BLaER1 (cell line): ENCODE data around the gene TMEM126B.
"Not testable (repeated sequence)": the region's sequence is repeated elsewhere in the genome, so short reads cannot be mapped to it uniquely, and the experiment has no call there.

ENCODE experiments used
- H3K27ac ChIP-seq: shearing (Covaris generic); formaldehyde crosslinking; 2 replicates; pipeline ENCODE4 v1.8.1; 2022
- H3K27me3 ChIP-seq: shearing (Covaris generic); formaldehyde crosslinking; 2 replicates; pipeline ENCODE4 v1.8.1; 2022
- H3K36me3 ChIP-seq: shearing (Covaris generic); formaldehyde crosslinking; 2 replicates; pipeline ENCODE4 v1.8.1; 2022
- H3K4me1 ChIP-seq: shearing (Covaris generic); formaldehyde crosslinking; 2 replicates; pipeline ENCODE4 v1.8.1; 2022
- H3K4me2 ChIP-seq: shearing (Covaris generic); formaldehyde crosslinking; 2 replicates; pipeline ENCODE4 v1.8.1; 2022
- H3K4me3 ChIP-seq: shearing (Covaris generic); formaldehyde crosslinking; 2 replicates; pipeline ENCODE4 v1.8.1; 2022
- H3K9ac ChIP-seq: shearing (Covaris generic); formaldehyde crosslinking; 2 replicates; pipeline ENCODE4 v1.8.1; 2022
- H3K9me3 ChIP-seq: shearing (Covaris generic); formaldehyde crosslinking; 2 replicates; pipeline ENCODE4 v1.8.1; 2022
- H4K20me1 ChIP-seq: shearing (Covaris generic); formaldehyde crosslinking; 2 replicates; pipeline ENCODE4 v1.8.1; 2022
- Cebpa-rat ChIP-seq: shearing (Covaris generic); IDR thresholded peaks from 2 replicates; pipeline ENCODE4 v1.8.1; 2022

Gene TMEM126B

DNA sequence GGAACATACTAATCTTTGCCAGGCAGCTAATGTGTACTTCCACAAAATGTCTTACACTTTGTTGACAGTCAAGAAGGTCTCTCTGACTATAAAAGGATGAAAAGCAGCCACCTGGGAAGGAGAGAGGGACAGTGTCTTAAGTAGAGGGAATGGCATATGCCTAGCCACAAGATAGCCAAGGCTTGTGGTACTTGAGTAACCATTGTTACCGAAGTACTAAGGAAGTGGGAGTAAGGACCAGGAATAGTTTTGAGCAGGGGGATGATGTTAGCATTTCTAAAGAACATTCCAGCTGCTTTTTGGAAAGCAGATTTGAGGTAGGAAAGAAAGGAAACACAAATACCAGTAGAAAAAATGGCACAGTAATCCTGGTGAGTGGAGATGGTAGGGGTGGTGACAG is 22.7 kb downstream of the TMEM126B start:
- peaks cover 23% of the 10 kb centered on the region for H3K4me1 ChIP-seq
- H3K9ac ChIP-seq: no peak overlapping the region
- no peak overlapping the region for H3K4me2 ChIP-seq
- H3K27me3 ChIP-seq: no peaks in the 10 kb centered on the region
- no peak for TF ChIP-seq Cebpa-rat
- peaks cover 44% of the 10 kb centered on the region for H3K36me3 ChIP-seq
- peaks cover 48% of the 10 kb centered on the region for H4K20me1 ChIP-seq
- H3K27ac ChIP-seq: no peak overlapping the region
- no peak overlapping the region for H3K4me3 ChIP-seq
- H3K9me3 ChIP-seq: no peaks in the 10 kb centered on the region

DNA sequence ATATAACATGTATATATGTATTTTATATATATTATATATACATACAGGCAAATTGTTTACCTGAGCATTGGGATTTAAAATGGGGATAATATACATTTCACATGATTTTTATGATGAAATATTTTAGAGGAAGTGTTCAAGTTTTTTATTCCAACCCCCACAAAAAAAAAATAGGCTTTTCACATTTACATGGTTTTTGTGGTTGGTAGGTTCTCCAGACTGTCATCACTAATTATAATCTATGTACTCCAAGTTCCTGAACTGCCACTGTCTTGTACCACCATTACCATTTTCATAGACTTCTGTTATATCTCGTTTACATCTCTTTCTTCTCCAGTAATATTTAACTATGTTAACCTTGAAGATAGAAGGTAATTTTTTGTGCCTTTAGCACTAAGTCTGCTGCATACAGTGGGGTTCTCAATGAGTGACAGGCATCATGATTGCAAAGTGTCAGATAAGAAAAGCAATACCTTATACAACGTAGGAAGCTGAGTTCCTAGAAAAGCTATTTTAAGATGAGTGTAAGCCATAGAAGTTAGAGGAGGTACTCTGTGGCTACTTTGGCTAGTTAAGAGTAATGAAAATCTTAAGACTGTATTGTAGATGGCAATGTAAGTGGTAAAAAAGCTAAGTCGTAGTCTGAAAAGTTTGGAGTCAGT is 24.5 kb downstream of the TMEM126B start:
- Histone ChIP-seq H3K4me3 (no peak overlapping the region), H4K20me1 (peaks cover 66% of the 10 kb centered on the region), H3K9ac (no peak overlapping the region), H3K27ac (no peak overlapping the region), H3K9me3 (no peaks in the 10 kb centered on the region), H3K36me3 (peaks cover 60% of the 10 kb centered on the region), H3K4me2 (no peak overlapping the region), H3K27me3 (no peaks in the 10 kb centered on the region), H3K4me1 (peaks cover 17% of the 10 kb centered on the region)
- TF ChIP-seq Cebpa-rat: no peak

DNA sequence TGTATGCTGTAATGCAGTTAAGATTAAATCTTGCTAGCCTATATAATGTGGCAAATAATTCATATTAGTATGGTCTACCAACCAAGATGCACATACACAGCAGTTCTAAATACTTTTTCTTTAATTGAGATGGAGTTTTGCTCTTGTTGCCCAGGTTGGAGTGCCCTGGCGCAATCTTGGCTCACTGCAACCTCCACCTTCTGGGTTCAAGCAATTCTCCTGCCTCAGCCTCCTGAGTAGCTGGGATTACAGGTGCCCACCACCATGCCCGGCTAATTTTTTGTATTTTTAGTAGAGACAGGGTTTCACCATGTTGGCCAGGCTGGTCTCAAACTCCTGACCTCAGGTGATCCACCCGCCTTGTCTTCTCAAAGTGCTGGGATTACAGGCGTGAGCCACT is 25.9 kb downstream of the TMEM126B start:
- not testable (repeated sequence) for H3K9me3 ChIP-seq, H3K4me3 ChIP-seq, H3K27me3 ChIP-seq, H3K27ac ChIP-seq, H3K4me2 ChIP-seq, H3K9ac ChIP-seq
- Histone ChIP-seq H3K4me1 (peaks cover 11% of the 10 kb centered on the region), H4K20me1 (peaks cover 80% of the 10 kb centered on the region), H3K36me3 (peaks cover 73% of the 10 kb centered on the region)

DNA sequence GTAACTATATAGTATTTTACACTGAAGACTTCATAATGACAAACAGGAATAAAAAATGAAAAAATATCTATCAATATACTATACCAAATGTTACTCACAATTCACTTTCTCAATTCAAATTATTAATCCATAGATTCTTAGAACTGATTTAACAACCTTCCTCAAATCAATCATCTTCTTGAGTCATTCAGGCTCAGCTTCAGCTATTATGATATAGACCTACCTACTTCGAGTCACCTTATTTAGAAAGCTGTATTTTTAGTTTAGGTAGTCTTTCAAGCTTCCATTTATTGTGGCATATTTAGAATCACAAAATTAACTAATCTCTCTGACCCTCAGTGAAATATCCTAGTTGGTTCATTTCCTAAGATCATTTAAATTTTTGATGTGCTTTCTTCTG is 28.4 kb downstream of the TMEM126B start:
- H4K20me1 ChIP-seq: peaks cover 97% of the 10 kb centered on the region
- no peak overlapping the region for H3K27ac ChIP-seq
- no peak overlapping the region for H3K9ac ChIP-seq
- peaks cover 30% of the 10 kb centered on the region for H3K4me1 ChIP-seq
- no peak overlapping the region for H3K4me3 ChIP-seq
- no peaks in the 10 kb centered on the region for H3K27me3 ChIP-seq
- H3K9me3 ChIP-seq: no peaks in the 10 kb centered on the region
- TF ChIP-seq Cebpa-rat: no peak
- peaks cover 75% of the 10 kb centered on the region for H3K36me3 ChIP-seq
- no peak overlapping the region for H3K4me2 ChIP-seq

DNA sequence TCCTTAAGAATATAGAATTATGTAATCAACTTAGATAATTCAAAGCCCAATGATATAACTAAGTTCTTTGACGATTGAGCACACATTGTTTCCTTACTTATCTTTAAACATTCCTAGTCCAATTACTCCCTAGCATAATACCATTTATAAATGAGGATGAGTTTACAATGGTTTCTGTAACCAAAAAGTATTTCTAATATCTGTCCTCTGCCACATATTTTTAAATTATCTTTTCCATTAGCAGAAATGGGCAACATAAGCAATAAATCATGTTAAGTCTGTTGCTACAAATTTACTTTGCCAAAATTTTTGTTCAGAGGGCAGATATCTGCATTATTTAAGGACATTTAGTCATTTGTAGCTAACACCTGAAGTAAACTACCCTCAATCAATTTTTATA is 29.8 kb downstream of the TMEM126B start:
- no peaks in the 10 kb centered on the region for H3K27me3 ChIP-seq
- peaks cover 97% of the 10 kb centered on the region for H4K20me1 ChIP-seq
- TF ChIP-seq Cebpa-rat: no peak
- no peak overlapping the region for H3K9ac ChIP-seq
- H3K4me3 ChIP-seq: no peak overlapping the region
- no peaks in the 10 kb centered on the region for H3K9me3 ChIP-seq
- no peak overlapping the region for H3K27ac ChIP-seq
- H3K4me1 ChIP-seq: peaks cover 38% of the 10 kb centered on the region
- no peak overlapping the region for H3K4me2 ChIP-seq
- H3K36me3 ChIP-seq: peaks cover 72% of the 10 kb centered on the region

DNA sequence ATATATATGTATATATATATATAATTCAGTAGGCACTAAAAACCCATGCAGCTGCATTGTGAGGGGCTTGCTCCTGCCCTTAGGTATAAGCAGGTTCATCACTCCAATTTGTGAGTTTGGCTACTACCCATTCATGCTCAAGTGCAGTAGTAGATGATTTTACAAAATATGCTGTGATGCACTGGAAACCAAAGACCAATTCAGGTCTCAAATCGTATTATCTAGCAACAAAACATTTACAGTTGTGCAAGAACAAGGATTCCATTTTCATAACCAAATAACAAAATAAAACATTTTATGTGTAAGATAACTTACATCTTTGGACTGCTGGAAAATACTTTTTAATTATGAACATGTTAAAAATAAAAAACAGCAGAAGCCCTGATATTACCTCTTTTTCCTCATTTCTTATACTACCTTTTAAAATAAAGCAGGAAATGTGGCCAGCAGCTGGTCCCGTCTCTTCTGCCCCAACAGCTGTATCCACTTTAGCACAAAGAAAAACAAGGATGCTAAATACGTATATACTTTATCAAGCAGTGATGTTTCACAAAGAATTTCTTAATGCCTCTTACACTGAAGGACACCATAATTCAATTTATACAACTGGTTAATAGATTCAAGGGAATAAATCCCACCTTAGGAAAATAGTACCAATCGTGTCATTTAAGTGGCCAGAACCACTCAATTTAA is 33.7 kb downstream of the TMEM126B start:
- Histone ChIP-seq H3K4me3 (peak overlapping the region; percentile 90), H3K9me3 (no peaks in the 10 kb centered on the region), H3K4me1 (peaks cover 46% of the 10 kb centered on the region), H3K4me2 (peak overlapping the region; percentile 95), H3K27ac (no peak overlapping the region), H3K9ac (peak overlapping the region; percentile 98), H3K27me3 (no peaks in the 10 kb centered on the region), H3K36me3 (peaks cover 38% of the 10 kb centered on the region), H4K20me1 (peaks cover 76% of the 10 kb centered on the region)
- no peak for TF ChIP-seq Cebpa-rat

DNA sequence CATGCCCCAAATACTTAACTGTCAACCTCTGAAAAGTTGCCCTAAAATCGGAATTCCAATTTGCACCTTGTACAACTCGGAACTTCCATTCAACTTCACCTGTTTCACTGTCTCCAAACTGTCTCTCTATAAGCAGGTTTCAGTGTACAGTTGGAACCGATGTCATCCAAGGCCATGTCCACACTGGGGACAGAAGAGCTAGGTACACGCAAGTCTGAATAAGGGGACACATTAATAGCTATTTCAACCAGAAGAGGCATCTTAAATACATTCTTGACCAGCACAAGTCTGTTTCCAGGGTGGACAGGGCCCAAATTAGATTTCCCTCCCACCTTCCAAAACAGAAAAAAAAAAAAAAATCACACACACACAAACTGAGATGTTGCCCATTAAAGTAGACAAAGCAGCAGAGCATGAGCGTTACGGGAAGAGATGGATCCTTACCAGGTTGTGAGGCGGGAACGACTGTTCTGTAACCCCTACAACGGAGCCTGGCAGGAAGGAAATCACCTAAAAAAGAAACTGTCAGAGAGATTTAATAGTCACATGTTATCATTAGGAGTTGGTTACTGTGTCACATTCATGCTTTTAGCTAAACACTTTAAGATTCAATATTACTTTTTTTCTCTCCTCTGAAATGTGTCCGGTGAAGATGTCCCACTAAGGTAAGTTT is 34.8 kb downstream of the TMEM126B start:
- peak overlapping the region; percentile 98 for H3K9ac ChIP-seq
- peak overlapping the region; percentile 90 for H3K4me3 ChIP-seq
- H3K27ac ChIP-seq: peak overlapping the region; percentile 99
- peaks cover 46% of the 10 kb centered on the region for H3K4me1 ChIP-seq
- peaks cover 27% of the 10 kb centered on the region for H3K36me3 ChIP-seq
- H3K4me2 ChIP-seq: peak overlapping the region; percentile 95
- peaks cover 65% of the 10 kb centered on the region for H4K20me1 ChIP-seq
- TF ChIP-seq Cebpa-rat: no peak
- H3K9me3 ChIP-seq: no peaks in the 10 kb centered on the region
- H3K27me3 ChIP-seq: no peaks in the 10 kb centered on the region

DNA sequence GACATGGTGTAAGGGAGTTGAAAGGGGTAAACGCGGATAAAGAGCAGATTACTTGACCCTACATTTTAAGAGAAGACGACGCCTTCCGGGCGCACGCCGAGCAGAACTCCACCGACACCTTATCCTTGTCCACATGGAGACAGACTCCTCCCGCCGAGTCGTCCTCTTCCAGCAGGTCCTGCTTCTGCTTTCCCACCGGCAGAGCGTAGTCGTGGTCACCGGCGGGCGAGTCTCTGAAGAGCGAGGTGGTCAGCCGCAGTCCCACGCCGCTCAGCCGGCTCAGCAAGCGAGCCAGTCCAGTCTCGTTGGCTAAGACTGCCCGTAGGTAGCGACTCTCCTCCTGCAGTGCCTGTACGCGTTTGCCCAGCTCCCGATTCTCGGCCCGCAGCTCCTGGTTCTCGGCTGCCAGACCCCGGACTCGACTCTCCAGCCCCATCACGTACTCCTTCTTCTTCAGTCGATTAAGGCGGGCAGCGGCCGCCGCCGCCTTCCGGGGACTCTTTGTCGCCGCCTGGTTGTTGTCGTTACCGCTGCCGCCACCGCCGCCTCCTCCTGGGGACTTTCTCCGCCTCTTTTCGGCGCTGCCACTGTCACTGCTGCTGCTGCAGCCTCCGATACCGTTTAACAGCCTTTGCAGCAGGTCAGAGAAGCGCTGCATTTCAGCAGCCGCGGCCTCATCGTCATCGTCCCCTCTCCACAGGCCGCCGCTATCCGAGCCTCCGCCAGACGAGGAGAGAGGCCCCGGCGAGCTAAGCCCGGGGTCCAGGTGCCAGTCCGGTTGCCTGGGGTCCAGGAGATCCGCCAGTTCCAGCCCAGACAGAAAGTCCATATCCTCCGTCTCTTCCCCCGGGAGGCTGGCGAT is 35.6 kb downstream of the TMEM126B start:
- Histone ChIP-seq H3K27me3 (no peaks in the 10 kb centered on the region), H3K9me3 (no peaks in the 10 kb centered on the region), H3K36me3 (peaks cover 21% of the 10 kb centered on the region), H4K20me1 (peaks cover 57% of the 10 kb centered on the region), H3K4me1 (peaks cover 45% of the 10 kb centered on the region), H3K4me3 (peak overlapping the region; percentile 90), H3K9ac (peak overlapping the region; percentile 98), H3K27ac (peak overlapping the region; percentile 99), H3K4me2 (peak overlapping the region; percentile 95)
- no peak for TF ChIP-seq Cebpa-rat

DNA sequence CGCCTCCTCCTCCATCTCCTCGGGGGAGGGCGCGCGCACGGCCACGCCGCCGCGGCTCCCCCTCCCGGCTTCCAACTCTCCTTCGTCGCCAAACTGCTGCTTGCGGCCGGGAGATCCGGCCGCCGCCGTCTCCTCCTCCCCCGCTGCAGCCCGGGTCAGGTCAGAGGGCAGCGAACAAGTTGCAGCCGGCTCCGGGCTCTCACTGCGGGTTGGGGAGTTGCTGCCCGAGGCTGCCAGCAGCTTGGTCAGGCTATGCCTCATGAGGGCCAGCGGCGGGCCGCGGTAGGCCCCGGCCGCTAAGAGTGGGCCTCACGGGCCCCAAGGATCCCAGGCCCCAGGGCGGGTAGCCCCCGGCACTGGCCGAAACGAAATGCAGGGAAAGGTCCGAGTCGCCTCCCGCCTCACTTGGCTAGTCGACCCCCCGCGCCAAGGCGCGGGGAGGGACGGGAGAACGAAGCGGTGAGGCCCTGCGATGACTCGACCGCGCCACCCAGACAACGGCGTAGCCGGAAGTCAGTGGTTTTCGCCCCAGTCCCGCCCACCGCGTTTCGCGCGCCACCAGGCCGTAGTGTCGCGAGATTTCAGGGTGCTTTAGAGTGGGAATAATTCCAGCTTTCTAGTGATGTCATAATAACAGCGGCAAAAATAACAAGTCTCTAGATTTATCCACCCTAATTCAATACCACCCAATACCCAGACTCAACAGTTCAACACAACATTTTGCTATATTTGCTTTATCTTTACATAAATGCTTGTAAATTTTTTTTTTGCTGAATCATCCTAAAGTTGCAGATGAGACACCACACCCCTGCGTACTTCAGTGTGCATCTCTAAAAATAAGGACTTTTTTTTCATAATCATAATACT is 36.5 kb downstream of the TMEM126B start, which contains the start of gene CREBZF:
TSS of gene CREBZF (minus strand) at position 515 of the 867 bp plus-strand sequence. CDS start at position 261, 254 bp downstream.
- Histone ChIP-seq H4K20me1 (peaks cover 49% of the 10 kb centered on the region), H3K27me3 (no peaks in the 10 kb centered on the region), H3K9me3 (no peaks in the 10 kb centered on the region), H3K4me1 (peaks cover 36% of the 10 kb centered on the region), H3K9ac (peak within 1 kb of the TSS; percentile 98), H3K4me2 (peak within 1 kb of the TSS; percentile 95), H3K27ac (peak within 1 kb of the TSS; percentile 99), H3K4me3 (peak within 1 kb of the TSS; percentile 90), H3K36me3 (peaks cover 13% of the 10 kb centered on the region)
- no peak for TF ChIP-seq Cebpa-rat
